ENCODE measurements around the gene DNAJC17. TPM values are rescaled to one million over a fixed set of nuclear protein-coding genes. Genes with fewer than 3 reads are reported as not detected.

Gene DNAJC17
- total RNA-seq, 6 experiments from 2014 or later: 25.9 to 39.9 (median 29.6) TPM

DNA sequence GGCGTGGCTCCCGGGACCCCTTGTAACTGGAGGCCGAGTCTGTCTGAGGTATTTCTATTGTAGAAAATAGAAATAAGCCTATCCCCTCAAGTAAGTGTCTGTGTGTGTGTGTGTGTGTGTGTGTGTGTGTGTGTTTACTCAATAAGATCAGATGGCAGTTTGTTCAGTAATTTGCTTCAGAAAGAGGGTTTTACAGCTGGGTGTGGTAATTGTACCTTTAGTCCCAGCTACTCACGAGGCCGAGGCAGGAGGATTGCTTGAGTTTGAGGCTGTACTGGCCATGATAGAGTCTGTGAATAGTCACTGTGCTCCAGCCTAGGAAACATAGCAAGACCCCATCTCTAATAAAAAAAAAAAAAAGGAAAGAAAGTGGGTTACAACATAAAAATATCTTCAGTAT is 45.3 kb upstream of the DNAJC17 start:
- H3K4me1 Mint-ChIP-seq (ENCODE audit: low read depth): peaks cover 3% of the 10 kb centered on the region
- H3K36me3 Mint-ChIP-seq (ENCODE audit: low read depth): no peaks in the 10 kb centered on the region
- no peaks in the 10 kb centered on the region for H3K9me3 Mint-ChIP-seq
- no peak overlapping the region for H3K27ac Mint-ChIP-seq
- DNase-seq: no peak
- no peak overlapping the region for H3K4me3 Mint-ChIP-seq
- TF ChIP-seq, protein P1, sequence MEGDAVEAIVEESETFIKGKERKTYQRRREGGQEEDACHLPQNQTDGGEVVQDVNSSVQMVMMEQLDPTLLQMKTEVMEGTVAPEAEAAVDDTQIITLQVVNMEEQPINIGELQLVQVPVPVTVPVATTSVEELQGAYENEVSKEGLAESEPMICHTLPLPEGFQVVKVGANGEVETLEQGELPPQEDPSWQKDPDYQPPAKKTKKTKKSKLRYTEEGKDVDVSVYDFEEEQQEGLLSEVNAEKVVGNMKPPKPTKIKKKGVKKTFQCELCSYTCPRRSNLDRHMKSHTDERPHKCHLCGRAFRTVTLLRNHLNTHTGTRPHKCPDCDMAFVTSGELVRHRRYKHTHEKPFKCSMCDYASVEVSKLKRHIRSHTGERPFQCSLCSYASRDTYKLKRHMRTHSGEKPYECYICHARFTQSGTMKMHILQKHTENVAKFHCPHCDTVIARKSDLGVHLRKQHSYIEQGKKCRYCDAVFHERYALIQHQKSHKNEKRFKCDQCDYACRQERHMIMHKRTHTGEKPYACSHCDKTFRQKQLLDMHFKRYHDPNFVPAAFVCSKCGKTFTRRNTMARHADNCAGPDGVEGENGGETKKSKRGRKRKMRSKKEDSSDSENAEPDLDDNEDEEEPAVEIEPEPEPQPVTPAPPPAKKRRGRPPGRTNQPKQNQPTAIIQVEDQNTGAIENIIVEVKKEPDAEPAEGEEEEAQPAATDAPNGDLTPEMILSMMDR (IDR thresholded peaks at IDR 0.05): no peak
- H3K27me3 Mint-ChIP-seq (ENCODE audit: insufficient read depth): peaks cover 20% of the 10 kb centered on the region

DNA sequence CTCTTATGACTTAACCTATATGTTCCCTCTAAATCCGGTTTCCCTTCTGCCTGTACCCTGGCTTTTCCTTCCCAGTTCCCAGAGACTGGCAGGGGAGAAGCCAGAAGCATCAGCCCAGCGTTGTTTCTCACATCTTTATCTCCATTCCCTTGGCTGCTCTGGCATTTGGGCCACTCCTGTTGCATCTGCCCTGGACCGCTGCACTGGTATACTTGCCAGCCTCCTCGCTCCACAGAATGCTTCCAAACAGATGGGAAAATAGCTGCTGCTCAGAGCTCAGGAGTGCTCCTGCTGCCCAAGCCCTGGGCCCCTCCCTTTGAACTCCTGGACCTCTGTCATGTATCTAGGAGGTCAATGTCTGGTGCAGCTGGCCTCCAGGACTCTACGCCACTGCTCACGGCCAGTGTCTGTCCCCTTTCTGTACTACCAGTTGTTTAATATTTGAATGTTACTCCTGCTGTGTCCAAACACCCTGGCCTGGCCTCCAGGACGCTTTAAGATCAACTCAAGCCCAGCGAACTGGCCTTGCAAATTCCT is 43.4 kb upstream of the DNAJC17 start:
- H3K27me3 Mint-ChIP-seq (ENCODE audit: insufficient read depth): peaks cover 29% of the 10 kb centered on the region
- H3K9me3 Mint-ChIP-seq: no peaks in the 10 kb centered on the region
- H3K36me3 Mint-ChIP-seq (ENCODE audit: low read depth): no peaks in the 10 kb centered on the region
- H3K4me1 Mint-ChIP-seq (ENCODE audit: low read depth): no peaks in the 10 kb centered on the region
- H3K4me3 Mint-ChIP-seq: no peak overlapping the region
- TF ChIP-seq, protein P1 (IDR thresholded peaks at IDR 0.05): no peak
- H3K27ac Mint-ChIP-seq: no peak overlapping the region
- no peak for DNase-seq

DNA sequence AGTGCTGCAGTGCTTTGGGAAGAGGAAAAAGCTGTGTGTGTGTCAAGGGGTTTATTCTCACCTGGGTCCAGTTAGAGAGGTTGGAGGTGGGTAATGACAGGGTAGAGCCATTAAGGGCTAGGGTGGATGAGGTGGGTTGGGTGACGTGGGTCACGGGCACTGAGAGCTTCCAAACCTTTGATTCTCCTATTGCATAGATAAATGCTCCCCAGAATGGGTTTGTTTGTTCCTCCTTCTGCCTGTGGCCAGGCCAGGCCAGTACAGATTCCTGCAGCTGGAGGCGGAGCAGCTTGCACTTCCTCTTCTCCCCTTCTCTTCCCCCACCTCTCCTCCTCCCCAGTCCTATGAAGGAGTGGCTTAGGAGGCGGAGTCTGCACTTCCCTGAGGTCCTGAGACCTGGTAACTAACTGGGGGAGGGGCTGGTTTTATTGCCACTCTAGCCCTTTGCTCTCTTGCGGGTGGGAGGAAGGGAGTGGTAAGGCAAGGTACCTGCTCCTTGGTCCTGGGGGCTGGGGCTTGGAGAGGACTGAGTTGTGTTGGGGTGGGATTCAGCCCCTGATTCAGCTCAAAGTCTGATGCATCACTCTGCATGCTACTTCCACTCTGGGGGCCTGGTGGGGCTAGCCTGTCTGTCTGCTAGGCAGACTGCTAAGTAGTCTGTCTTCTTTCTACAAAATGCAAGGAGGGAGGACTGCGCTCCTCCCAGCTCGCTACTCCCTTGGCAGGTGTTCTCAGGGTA is 40.1 kb upstream of the DNAJC17 start:
- TF ChIP-seq, protein P1 (IDR thresholded peaks at IDR 0.05): no peak
- Mint-ChIP-seq H3K36me3 (ENCODE audit: low read depth) (no peaks in the 10 kb centered on the region), H3K4me3 (no peak overlapping the region), H3K4me1 (ENCODE audit: low read depth) (0 out of 2 replicates have a peak, but pooled peaks cover 10% of the 10 kb centered on the region), H3K27ac (no peak overlapping the region), H3K9me3 (no peaks in the 10 kb centered on the region), H3K27me3 (ENCODE audit: insufficient read depth) (peaks cover 40% of the 10 kb centered on the region)
- DNase-seq: no peak

DNA sequence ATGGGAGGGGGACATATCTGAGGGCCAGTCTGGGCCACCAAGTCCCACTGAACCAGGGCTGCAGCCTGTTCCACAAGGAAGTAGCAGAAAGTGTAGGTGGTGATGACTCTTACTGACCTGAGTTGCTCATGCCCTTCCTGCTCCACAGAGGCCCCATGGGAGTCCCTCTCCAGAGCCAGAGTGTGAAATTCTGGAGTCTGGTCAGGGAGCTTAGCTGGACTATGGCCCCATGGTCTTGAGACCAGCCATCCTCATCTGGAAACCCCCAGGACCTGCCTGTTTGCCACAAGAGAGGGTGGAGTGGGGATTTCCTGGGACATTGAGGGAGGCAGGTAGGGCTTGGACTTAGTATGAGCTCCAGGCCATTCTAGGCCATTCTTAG is 39.6 kb upstream of the DNAJC17 start:
- DNase-seq: no peak
- TF ChIP-seq, protein P1 (IDR thresholded peaks at IDR 0.05): no peak
- H3K36me3 Mint-ChIP-seq (ENCODE audit: low read depth): no peaks in the 10 kb centered on the region
- no peaks in the 10 kb centered on the region for H3K9me3 Mint-ChIP-seq
- peaks cover 38% of the 10 kb centered on the region for H3K27me3 Mint-ChIP-seq (ENCODE audit: insufficient read depth)
- no peak overlapping the region for H3K27ac Mint-ChIP-seq
- 0 out of 2 replicates have a peak, but pooled peaks cover 10% of the 10 kb centered on the region for H3K4me1 Mint-ChIP-seq (ENCODE audit: low read depth)
- no peak overlapping the region for H3K4me3 Mint-ChIP-seq

DNA sequence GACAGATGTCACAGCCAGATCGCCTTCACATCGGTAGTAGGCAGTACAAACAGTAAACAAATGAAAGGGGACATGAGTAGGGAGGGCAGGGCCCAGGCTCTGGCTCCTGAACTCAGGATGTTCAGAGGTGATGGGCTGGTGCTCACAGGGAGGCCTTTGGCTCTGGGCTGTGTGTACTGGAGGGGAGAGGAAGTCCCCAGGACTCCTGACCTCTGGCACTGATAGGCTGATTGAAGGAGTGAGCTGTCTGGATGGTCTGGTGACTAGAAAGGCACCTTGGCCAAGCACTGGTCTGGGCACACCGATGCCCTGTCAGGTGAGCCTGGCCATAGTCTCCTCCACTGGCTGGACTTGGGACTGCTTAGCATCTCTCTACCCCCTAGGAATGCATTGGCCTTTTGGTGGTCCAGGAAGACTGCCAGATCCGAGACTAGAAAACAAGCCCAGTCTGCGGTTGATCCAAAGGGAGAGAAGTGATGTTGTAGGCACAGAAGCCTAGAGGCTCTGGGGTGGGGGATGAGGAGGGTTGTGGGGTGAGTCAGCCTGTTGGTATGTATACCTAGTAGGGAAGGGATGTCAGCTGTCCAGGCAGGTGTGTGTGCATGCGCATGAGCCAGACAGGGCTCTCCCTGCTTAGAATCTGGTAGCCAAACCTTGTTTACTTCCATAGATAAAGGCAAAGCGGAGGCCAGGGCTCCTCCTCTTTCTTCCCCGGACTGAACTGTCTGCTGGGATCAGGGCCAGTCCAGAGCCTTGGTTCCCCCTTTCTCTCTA is 38.4 kb upstream of the DNAJC17 start:
- DNase-seq: no peak
- H3K36me3 Mint-ChIP-seq (ENCODE audit: low read depth): no peaks in the 10 kb centered on the region
- H3K4me3 Mint-ChIP-seq: no peak overlapping the region
- peaks cover 36% of the 10 kb centered on the region for H3K27me3 Mint-ChIP-seq (ENCODE audit: insufficient read depth)
- H3K4me1 Mint-ChIP-seq (ENCODE audit: low read depth): 0 out of 2 replicates have a peak, but pooled peaks cover 10% of the 10 kb centered on the region
- no peak overlapping the region for H3K27ac Mint-ChIP-seq
- H3K9me3 Mint-ChIP-seq: no peaks in the 10 kb centered on the region
- TF ChIP-seq, protein P1 (IDR thresholded peaks at IDR 0.05): no peak
